Measurements from ENCODE around the gene PET100.
A peak's percentile ranks its signal among the peaks of the same experiment; 100 is the strongest.

Gene PET100

DNA sequence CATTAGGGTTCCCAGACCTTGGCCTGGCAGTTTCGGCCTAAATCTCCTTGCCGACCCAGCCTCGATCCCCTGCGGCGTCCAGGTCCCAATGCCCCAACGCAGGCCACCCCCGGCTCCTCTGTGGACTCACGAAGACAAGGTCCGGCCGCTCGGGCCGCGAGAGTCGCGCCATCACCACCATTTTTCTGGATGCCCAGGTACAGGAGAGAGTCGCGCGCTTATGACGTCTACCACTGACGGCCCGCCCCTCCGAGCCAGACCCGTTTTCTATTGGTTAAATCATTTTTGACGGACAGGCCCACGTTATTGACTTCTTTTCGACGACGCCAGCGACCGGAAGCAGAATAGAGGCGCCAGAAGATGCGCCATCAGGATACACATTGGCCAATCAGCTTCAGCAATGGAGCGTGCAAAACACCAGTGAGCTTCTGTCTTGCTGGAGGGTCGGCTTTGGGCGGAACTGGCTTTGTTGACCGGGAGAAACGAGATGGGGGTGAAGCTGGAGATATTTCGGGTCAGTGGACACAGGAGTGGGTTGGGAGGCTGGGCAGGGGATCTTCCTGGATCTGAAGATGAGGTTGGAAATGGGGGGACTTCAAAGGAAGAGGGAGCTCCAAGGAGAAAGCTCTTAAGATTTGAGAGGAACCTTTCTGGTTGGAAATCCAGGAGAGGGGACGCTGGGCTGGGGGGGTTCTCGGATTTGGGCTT, at the start of gene PET100, which contains the start of gene XAB2:
TSS of gene PET100 (plus strand) at position 447 of the 708 bp plus-strand sequence. CDS start at position 488, 41 bp downstream.
TSS of gene XAB2 (minus strand) at position 199 of the 708 bp plus-strand sequence. CDS start at position 181, 18 bp downstream.
- peak; percentile 100 for DNase-seq

DNA sequence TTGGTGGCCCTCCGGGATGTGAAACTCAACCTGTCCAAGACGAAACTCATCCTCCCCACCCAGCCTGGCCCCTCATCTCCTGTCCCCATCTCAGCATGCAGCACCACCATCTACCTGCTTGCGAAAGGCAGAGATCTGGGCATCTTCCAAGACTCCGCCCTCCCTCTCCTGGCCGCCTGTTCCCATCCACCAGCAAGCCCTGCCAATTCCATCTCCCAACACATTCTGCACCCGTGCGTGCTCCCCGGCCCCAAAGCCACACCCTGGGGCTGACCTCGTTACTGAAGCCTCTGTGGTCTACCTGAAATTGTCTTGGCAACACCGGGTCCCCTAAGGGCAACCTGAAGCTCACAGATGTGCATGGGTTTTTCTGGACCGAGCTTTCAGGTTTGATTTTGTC, 47.1 kb upstream of the PET100 start:
- no peak for DNase-seq

GRCh38 chr19:7589822-7590221, 39.8 kb upstream of the PET100 start:
- no peak for DNase-seq

DNA sequence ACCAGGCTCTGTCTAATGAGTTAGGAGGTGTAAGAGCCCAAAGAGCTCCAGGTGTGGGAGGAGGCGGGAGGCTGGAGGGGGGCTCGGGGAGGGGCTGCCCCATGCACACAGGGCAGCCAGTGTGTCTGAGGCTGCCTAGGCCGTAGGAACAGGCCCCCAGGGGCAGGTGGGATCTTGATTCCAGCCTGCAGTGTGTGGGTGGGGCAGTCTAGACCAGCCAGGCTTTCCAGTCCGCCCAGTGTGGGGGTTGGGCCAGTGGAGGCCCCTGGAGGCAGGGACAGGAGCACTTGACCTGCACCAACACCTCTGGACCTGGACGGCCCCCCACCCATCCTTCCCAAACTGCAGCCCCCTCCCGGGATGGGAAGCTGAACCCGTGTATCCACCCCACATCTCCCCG, 39.3 kb upstream of the PET100 start:
- DNase-seq = no peak

DNA sequence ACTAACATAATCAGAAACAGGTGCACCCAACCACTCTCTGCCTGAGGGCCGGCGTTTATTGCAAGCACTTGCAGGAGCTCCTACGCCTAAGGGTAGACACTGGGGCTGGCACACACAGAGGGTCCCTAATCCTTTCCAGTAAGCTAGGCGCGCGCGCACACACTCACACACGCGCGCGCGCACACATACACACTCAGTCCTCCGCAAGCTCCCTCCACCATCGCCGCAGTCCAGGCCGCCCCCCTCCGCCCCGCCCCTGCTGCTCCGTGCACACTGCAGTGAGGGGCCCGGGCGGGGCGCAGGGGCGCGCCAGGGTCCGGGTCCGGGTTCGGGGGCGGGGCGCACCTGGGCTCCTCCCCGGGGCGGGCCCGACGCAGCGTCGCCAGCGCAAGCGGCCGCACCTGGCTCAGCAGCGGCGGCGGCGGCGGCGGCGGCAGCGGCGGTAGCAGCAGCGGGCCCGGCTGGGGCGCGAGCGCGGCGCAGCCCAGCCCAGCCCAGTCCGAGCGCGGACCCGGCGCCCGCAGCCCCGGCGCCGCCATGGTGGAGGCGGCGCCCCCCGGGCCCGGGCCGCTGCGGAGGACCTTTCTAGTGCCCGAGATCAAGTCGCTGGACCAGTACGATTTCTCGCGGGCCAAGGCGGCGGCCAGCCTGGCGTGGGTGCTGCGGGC, 34.0 kb upstream of the PET100 start, which contains the start of gene CAMSAP3:
TSS of gene CAMSAP3 (plus strand) at position 398 of the 668 bp plus-strand sequence. CDS start at position 538, 140 bp downstream.
- no peak for DNase-seq

DNA sequence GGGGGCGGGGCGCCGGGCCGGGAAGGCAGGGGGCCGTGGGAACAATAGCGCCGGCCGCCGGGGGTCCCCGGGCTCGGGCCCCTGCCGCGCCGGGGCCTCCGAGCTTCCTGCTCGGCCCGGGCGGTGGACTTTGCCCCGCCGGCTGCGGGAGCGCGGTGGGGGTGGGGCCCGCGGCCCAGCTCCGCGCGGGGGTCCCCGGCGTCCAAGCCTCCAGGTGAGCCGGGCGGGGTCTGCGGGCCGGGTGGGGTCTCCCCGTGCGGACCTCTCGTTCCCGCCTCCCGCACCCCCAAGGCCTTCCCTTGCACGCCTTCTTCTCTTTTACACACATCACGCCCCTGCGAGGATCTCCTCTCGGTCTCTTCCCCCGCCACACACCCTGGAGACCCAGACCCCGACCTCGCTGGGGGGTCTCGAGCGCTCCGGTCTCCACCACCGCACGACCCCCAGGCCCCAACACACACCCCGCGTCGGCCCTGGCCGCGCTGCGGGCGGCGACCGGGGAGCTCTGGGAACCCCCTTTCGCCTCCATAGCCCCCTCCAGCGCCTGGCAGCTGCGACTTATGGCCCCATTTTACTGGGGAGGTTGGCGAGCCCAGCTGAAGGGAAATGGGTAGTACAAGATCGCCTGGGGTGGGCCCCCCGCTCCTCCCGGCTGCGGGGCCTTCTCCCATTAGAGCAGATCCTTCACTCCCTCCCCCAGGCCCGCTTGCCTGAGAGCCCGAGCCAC, 33.2 kb upstream of the PET100 start:
- DNase-seq = no peak

GRCh38 chr19:7597689-7598088, 31.9 kb upstream of the PET100 start:
- DNase-seq = no peak

DNA sequence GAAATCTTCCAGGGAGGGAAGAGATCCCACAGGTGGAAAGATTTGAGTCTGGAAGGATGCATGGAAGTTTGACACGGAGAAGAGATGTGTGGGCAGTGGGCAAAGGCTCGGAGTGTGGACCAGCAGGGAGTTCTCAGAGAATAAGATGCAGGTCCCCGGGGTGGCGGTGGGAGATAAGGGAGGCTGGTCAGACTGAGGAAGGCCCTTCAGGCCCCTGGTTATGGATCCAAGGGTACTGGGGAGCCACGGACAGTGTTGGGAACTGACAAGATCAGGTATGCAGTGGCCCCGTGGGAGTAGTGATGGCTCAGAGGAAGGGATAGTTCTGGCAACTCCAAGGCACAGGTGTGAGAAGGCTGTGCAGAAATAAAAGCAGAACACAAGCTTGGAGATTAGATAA, 31.4 kb upstream of the PET100 start:
- no peak for DNase-seq

DNA sequence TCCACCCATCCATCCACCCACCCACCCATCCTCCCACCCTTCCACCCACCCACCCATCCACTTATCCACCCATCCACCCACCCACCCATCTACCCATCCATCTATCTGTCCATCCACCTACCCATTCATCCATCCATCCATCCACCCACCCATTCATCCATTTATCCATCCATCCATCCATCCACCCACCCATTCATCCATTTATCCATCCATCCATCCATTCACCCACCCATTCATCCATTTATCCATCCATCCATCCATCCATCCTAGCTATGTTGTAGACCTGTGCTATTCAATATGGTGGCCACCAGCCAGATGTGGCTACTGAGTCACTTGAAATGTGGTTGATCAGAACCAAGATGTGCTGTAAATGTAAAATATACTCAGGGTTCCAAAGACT, 28.9 kb upstream of the PET100 start:
- no peak for DNase-seq

DNA sequence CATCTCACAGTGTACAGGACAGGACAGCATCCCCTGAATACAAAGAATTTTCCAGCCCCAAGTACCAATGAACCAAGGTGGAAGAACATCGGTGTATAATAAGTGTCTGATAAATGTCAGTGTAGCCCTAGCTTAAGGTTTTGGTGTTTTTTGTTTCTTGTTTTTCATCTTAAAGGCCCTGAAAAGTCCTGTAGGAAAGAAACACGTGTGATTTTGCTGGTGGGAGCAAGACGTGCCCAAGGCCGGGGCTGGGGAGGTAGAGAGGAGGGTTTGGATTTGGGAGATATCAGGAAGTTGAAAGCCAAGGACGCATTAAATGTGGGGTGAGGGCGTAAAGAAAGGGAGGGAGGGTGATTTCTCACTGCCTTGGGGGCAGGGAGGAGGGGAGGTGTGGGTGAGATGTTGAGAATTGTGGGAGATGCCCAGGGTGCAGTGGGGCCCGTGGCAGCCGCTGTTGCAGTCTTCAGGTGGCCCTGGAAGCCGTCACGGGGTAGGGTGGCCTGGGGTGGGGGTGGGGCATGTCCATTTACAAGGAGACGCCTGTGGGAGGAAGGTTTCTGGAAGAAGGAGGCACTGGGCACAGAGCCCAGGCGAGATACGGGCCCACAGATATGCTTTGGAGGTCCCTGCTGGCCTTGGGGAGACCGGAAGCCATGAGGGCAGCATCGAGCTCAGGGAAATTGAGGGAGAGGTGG, 27.2 kb upstream of the PET100 start:
- no peak for DNase-seq

DNA sequence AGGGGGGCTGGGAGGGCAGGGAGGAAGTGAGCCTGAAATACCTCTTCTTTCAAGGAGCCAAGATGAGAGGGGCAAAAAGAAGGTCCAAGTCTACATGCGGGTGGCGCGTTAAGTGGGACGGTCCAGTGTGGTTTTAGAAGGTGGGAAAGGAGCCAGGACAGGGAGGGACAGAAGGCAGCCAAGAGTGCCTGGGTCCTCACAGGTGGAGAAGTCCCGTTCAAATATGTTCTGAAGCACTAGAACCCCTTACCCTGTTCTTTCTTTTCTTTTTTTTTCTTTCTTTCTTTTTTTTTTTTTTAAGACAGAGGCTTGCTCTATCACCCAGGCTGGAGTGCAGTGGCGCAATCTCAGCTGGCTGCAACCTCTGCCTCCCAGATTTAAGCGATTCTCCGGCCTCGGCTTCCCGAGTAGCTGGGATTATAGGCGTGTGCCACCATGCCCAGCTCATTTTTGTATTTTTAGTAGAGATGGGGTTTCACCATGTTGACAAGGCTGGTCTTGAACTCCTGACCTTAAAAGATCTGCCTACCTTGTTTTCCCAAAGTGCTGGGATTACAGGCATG, 26.6 kb upstream of the PET100 start:
- DNase-seq = no peak

- no peak for DNase-seq
Measured at GRCh38 chr19:7603919-7604318, 25.7 kb upstream of the PET100 start.

- DNase-seq = peak; percentile 75
Measured at GRCh38 chr19:7605490-7606222, 23.9 kb upstream of the PET100 start.

DNA sequence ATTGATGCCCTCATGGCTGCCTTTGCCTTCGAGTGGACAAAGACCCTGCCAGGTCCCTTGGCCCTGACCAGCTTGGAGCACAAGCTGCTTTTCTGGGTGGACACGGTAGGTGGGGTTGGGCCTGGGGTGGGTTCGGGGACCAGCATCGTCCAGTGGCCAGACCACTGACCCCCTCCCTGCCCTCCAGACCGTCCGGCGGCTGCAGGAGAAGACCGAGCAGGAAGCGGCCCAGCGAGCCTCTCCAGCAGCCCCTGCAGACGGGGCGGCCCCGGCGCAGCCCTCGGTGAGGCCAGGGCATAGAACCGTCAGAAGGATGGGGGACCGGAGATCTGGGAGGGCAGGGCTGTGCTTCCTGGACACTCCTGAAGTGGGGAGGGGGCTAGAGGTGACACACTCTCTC, 23.3 kb upstream of the PET100 start:
- no peak for DNase-seq

DNA sequence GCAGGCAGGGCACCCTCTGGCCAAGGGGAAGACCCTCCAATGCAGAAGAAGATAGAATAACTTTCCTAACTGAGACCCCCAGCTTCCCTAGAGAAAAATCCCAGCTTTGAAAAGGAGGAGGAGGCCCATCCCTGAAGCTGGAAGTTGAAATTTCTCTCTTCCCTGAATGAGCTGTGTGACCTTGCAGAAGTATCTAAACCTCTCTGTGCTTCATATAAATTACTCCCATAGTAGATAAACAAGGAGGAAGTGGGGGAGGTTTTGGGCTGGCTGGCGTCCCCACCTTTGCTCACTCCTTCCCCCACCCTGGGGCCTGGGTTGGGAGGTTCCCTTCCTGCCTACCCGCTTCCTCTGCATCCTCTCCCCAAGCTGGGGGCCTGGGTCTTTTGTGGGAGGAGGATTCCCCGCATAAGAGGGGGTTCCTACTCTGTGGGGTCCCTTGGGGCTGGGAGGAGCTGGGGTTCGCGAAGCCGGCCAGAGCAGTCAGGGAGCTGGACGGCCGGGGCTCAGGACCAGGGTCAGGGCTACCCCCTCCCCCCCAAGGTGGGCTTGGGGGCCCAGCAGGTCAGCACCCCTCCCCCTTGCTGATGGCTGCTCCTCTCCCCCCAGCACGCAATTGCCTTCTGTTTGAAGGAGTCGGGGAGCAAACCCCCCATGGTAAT, 22.2 kb upstream of the PET100 start:
- no peak for DNase-seq

DNA sequence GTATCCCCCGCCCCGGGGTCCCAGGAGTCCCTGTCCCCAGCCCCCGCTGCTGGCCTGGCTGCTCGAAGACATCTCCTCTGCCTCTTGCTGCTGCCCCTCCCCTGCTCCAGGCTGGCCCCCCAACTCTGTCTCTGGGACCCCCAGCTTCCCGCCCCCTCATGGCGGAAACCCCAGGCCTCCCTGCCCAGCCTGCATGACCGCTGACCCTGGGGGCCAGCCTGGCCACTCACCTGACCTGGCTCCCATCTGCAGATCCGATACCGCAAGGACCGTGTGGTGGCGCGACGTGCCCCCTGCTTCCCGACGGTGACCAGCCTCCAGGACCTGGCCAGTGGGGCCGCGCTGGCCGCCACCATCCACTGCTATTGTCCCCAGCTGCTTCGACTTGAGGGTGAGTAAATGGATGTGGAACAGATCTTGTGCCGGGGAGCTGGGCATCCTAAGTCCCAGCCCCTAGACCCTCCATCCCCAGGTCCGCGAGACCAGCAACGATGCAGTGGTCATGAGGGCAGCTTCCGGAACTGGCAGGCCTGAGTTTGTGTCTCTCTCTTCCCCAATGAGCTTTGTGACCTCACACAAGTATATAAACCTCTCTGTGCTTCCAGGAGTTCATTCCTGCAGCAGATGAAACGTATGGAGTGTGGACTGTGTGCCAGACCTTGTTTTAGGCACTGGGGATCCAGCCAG, 21.6 kb upstream of the PET100 start:
- no peak for DNase-seq

GRCh38 chr19:7610491-7611240, 18.9 kb upstream of the PET100 start:
- DNase-seq = no peak

DNA sequence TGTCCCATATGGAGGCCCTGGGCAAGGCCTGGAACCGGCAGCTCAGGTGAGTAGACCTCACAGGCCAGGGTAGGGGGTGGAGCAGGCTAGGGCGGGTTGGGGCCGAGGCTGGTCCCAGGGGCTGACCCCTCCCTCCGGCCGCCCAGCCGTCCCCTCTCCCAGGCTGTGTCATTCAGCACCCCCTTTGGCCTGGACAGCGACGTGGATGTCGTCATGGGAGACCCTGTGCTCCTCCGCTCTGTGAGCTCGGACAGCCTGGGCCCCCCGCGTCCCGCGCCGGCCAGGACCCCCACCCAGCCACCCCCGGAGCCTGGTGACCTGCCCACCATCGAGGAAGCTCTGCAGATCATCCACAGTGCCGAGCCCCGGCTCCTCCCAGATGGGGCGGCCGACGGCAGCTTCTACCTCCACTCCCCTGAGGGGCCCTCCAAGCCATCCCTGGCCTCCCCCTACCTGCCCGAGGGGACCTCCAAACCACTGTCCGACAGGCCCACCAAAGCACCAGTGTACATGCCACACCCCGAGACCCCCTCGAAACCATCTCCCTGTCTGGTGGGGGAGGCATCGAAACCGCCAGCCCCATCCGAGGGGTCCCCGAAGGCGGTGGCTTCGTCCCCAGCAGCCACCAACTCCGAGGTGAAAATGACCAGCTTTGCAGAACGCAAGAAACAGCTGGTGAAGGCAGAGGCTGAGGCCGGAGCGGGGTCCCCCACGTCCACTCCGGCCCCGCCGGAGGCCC, 17.9 kb upstream of the PET100 start:
- no peak for DNase-seq

Data from MV-4-11 (cell line).